Measurements from ENCODE around the gene KIAA1755.
"Not testable (repeated sequence)": the region's sequence is repeated elsewhere in the genome, so short reads cannot be mapped to it uniquely, and the experiment has no call there.

The KIAA1755 gene

DNA sequence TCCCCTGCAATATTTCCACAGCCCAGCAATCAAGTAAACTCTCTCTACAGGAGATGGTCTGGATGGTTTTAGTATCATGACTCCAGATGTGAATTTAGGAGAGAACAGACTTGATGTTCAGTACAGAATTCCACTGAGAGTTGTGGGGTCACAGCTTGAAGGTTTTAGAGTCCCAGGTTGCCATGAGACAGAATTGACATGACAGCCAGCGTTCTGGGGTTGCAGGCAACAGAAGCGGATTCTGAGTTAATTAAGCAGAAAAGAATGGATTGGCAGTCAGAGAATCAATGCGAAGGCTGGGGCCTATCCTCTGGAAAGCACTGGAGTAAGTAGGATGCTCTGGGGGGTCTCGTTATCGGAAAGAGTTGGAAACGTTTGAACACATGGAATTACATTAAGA, 2.4 kb upstream of the KIAA1755 start:
- no peak for DNase-seq

- DNase-seq, result no peak
Measured at GRCh38 chr20:38261054-38261390, 487 bp upstream of the KIAA1755 start.

- no peak for DNase-seq
Measured at GRCh38 chr20:38260025-38260377, 534 bp downstream of the KIAA1755 start.

DNA sequence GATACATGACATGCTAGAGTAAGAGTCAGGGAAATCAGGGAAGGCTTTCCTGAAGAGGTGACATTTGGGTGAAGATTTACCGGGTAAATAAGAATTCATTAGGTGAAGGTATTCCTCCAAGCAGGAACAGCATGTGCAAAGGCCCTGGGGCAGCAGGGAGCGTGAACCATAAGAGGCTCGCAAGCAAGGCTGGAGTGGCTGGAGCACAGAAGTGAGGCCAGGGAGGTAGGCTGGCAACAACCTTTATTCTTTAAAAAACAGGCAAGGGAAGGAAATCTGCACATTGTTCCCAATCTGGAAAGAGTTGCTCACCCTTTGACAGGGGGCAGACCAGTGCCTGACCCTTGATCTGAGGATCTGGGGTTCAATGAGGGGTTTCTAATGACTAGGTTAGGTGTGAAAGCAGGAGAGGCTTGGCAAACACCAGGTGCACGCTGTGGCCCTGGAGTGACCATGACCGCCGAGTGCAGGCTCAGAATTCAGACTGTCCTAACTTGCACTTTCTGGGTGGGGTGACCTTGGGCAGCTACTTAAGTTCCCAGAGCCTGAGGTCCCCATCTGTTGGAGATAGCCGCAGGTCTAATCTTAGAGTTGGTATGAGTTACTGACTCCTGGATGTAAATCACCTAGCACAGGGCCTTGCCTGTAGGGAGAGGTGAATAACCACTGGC, 1.9 kb downstream of the KIAA1755 start:
- DNase-seq, result no peak

DNA sequence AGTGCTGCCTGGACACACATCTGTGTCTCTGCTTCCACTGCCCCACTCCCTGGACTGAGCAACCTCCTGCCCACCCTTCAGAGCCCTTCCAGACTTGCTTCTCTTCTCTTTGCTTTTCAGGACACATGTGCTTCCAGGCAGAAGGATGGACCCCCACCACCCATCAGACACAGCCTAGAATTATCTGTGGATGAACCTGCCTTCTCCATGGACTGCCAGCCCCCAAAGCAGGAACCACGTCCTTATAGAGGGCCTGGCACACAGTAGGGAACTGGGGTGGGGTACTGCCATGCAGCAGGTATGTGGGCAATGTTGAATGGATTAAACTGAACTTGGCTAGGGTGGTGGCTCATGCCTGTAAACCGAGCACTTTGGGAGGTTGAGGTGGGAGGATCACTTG, 3.6 kb downstream of the KIAA1755 start:
- DNase-seq, result no peak

DNA sequence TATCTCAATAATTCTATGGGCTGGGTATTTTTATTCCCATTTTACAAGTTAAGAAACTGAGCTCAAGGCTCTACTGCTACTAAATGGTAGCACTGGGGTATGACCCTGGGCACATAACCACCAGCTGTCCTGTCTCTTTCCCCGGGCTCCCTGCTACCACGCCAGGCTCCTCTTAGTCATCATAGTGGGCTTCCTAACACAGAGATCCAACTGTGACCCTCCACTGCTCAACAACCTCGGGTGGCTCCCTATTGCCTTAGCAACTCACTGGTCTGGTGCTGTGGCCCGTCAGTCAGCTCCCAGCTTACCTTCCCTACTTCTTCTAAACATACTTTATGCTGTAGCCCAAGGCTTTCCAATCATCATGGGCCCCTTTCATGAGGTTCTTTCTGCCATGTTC, 4.5 kb downstream of the KIAA1755 start:
- no peak for DNase-seq

DNA sequence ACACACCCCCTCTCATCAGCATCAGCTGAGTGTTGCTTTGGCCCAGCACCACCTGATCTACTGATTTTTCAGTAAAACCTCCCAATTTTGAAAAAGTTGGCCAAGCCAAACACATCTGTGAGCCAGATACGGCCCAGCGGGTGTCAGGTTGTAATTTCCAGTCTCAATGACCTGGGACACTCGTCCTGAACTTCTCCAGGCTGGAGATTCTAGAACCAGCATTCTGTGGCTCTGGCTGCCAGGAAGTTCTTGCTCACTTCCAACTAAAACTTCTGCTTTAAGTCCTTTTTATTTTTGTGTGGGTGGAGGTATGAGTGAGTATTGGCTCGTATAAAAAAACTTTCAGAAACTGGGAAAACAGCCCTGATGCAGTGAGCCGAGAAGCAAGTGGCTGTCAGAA, 5.1 kb downstream of the KIAA1755 start:
- peak; percentile 72 for DNase-seq

- DNase-seq, result not testable (repeated sequence)
Measured at GRCh38 chr20:38254621-38255020, 5.9 kb downstream of the KIAA1755 start.

DNA sequence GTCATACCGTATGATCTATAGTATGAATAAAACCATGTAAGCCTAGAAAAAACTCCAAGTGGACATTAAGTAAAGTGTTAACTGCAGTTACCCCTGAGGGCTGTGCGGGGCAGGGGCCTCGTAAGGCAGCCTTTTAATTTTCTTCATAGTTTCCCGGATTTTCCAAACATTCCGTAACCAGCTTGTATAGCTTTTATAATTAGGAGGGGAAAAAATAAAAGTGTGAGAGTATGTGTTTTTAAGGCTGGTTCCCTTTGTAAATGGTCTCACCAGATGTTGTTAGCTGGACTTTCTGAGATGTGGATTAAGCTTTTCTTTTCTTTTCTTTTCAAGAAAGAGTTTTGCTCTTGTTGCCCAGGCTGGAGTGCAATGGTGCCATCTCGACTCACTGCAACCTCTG, 7.0 kb downstream of the KIAA1755 start:
- DNase-seq, result no peak

DNA sequence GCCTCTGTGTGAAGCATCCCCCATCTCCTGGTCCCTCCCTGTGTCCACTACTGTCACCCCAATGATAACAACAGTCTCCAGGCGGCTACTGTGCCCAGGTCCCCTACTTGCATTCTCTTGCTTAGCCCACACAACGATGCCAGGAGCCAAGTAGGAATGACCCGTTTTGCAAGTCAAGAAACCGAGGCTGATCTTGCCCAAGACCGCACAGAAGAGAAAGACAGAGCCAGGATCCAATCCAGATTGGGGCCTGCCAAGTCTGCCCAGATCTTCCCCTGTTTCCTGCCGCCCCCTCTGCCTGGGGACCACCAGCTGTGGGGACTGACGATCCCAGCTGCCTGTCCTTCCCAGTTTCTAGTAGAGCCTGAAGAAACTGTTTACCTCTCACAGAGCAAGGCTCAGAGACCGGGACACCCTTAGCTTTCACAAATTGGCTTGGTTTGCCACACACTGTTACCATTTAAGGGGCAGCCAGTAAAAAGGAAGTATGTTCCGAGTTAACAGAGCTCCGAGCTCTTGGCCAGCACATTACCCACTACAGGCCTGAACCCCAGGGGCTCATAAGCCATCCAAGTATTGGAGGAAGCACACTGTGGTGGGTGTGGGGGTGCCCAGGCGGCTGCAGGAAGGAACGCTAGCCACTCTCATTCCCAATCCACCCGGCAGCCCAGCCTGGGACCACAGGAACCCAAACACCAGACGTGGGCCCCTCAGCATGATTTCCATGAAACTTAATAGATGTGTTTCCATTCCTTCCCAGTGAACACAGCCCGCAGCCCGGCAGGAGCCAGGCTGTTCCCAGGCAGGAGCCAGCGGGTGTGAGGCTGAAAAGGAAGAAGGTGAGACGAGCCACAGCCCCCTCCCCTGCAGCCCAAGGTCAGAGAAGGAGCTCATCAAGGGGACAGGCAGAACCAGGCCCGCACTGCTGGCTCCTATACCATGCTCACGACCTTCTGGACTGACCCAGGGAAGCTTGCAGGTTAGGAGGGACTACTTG, 7.9 kb downstream of the KIAA1755 start:
- peak; percentile 84 for DNase-seq

DNA sequence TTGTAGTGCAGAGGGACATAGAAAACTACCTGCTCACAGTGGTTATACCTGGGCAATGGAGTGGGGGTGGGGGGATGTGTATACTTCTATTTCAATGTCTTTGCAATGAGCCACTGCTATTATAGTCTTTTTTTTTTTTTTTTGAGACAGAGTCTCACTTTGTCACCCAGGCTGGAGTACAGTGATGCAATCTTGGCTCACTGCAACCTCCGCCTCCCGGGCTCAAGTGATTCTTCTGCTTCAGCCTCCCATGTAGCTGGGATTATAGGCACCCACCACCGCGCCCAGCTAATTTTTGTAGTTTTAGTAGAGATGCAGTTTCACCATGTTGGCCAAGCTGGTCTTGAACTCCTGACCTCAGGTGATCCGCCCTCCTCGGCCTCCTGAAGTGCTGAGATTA, 9.1 kb downstream of the KIAA1755 start:
- DNase-seq, result not testable (repeated sequence)

DNA sequence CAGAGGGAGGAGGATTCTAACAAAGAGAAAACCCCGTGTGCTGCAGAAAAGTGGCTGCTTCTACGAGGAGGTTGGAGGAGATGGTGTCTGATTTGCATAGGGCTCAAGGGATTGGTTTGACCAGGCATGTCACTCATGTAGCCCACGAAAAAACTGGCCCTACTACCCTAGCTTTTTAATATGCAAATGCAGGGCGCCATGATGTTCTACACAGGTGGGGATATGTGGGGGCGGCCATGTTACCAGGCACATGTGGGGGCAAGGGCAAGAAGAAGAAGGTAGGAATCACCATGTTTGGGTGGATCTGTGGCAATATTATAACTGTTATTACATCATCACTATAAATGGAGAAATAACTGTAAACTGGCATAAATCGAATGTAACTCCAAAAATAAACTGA, 9.9 kb downstream of the KIAA1755 start:
- DNase-seq, result no peak

DNA sequence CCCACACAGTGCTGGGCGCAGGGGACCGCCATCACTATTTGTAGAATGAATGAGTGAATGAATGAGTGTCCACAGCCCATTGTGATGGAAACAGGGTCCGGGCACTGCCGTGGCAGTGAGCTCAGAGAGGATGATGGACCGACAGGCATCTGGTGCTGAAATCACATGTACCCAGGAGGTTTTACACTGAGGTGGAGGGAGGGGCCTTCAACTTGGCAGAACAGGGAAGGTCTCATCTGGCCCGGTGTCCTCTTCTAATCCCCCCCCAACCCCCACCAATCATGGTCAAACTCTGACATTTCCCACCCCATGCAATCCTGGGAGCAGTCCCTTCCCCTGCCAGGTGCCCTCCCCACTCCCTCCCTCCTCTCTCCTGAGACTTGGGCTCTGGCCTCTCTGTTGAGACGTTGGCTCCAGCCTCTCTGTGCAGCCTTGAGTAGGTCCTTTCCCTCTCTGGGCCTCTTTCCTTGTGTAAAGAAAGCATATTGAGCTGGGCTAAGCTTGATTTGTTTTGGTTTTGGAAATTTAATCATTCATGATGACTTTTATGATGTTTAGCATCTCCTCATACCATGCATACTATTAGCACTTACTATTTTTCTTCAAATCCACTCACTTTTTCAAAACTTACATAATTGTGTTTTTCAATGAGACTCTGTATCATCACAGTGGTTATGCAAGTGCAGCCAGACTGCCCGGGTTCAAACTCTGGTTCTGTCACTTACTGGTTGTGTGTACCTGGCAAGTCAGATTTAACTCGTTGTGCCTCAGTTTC, 10.8 kb downstream of the KIAA1755 start:
- no peak for DNase-seq

DNA sequence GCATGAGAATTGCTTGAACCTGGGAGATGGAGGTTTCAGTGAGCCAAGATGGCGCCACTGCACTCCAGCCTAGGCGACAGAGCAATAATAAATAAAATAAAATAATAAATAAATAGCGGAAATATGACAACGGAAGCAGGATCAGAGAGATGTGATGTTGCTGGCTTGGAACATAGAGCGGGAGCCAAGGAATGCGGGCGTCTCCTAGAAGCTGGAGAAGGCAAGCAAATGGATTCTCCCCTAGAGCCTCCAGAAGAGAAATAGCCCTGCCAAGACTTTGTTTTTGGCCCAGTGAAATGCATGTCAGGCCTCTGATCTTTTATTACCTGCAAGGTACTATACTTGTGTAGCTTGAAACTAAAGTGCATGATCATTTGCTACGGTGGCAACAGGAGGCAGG, 12.4 kb downstream of the KIAA1755 start:
- DNase-seq, result peak; percentile 54

DNA sequence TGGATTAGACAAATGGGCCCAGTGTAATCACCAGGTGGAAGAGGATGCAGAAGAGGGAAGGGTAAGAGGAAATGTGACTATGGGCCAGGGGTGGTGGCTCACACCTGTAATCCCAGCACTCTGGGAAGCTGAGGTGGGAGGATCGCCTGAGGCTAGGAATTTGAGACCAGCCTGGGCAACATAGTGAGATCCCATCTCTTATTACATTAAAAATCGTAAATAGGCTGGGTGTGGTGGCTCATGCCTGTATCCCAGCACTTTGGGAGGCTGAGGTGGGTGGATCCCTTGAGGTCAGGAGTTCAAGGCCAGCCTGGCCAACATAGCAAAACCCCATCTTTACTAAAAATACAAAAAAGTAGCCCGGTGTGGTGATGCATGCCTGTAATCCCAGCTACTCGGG, 12.8 kb downstream of the KIAA1755 start:
- DNase-seq, result not testable (repeated sequence)

DNA sequence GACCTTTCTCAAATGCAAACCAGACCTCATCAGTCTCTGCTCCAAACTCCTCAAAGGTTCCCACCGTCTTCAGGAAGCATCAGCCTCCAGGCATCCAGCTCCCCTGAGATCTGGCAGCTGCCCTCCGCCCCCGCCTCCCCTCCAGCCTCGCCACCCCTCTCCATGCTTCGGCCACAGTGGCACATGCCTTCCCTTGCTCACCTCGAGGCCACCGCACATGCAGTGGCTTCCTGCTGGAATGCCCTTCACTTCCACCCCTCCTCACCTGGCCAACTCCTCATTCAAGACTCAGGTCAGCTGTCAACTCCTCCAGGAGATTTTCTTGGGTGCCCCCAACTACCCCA, 13.4 kb downstream of the KIAA1755 start:
- no peak for DNase-seq

GRCh38 chr20:38246357-38247165, 14.0 kb downstream of the KIAA1755 start:
- DNase-seq, result peak; percentile 93

DNA sequence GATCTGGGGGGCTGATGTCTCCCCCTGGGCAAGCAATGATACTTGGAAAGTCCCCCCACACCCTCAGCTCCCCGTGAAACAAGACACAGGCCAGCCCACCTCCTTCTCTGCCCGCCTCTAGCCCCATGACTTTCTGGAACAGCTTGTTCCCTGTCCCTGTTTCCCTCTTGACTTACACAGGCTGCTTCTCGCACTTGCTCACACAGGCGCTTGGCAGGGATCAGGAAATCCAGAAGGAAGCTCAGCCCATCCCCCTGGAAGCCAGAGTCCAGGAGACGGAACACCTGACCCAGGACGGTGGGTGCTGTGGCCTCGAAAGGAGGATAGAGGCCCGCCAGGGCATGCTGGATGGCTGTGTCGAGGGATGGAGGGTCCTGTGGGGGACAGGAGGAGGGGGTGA, 14.8 kb downstream of the KIAA1755 start:
- no peak for DNase-seq

GRCh38 chr20:38243709-38244020, 16.9 kb downstream of the KIAA1755 start:
- DNase-seq, result no peak

- DNase-seq, result no peak
Measured at GRCh38 chr20:38242848-38243708, 17.5 kb downstream of the KIAA1755 start.

- DNase-seq, result no peak
Measured at GRCh38 chr20:38241201-38241600, 19.3 kb downstream of the KIAA1755 start.

GRCh38 chr20:38239441-38239840, 21.1 kb downstream of the KIAA1755 start:
- no peak for DNase-seq

All from left hindlimb (tissue), 1 donor.